Testis (tissue), 3 donors: ENCODE data around the gene YPEL4. TPM values are rescaled to one million over a fixed set of nuclear protein-coding genes. Genes with fewer than 3 reads are reported as not detected.

Experiments
- DNase-seq: peaks from one replicate; pipeline ENCODE4 v3.0.0-alpha.2; 2019
- H3K27ac ChIP-seq, 2 donors: fragments of 200-600 bp; sonication (generic); one replicate each; pipeline ENCODE4 v1.5.1; 2019
- H3K27me3 ChIP-seq: fragments of 200-600 bp; sonication (generic); one replicate; pipeline ENCODE4 v1.5.1; 2019
- H3K36me3 ChIP-seq: fragments of 200-600 bp; sonication (generic); one replicate; pipeline ENCODE4 v1.5.1; 2017; ENCODE audit warnings: low read depth; ENCODE audit errors: missing control alignments
- H3K4me1 ChIP-seq: fragments of 200-600 bp; sonication (generic); one replicate; pipeline ENCODE4 v1.5.1; 2019
- H3K4me3 ChIP-seq, 2 donors: fragments of 200-600 bp; sonication (generic); one replicate each; pipeline ENCODE4 v1.5.1; 2017 to 2019
- H3K9me3 ChIP-seq: fragments of 200-600 bp; sonication (generic); one replicate; pipeline ENCODE4 v1.5.1; 2017
- CTCF ChIP-seq, 3 experiments: fragments of 450-650 bp in 2 of 3; fragments of 200-600 bp in 1 of 3; sonication (generic) in 1 of 3; IDR thresholded peaks; one replicate each; pipeline ENCODE4 v1.5.1; 2016 to 2019; ENCODE audit warnings: antibody characterized with exemption in 3 of 3, mild to moderate bottlenecking in 2 of 3, moderate library complexity in 1 of 3
- POLR2A ChIP-seq: fragments of 450-650 bp; IDR thresholded peaks from one replicate; pipeline ENCODE4 v1.6.1; 2017; ENCODE audit warnings: antibody characterized with exemption, mild to moderate bottlenecking, moderate library complexity
- WGBS, 2 donors: methylation state at CpG; one replicate each; pipeline ENCODE4 v1.1.5; 2018; 5-methylcytosine and 5-hydroxymethylcytosine counted together
- intact Hi-C: fragments of 100-400 bp; cut with DNase I; formaldehyde crosslinking; loops from one replicate; pipeline ENCODE4 v1.15.1; 2023; ENCODE audit warnings: low total_unique reads
- polyA plus RNA-seq: library from polyadenylated mRNA; stranded (reverse); fragments of 350-450 nt; fragmentation: Illumina TruSeq; extraction: RNeasy Lipid Tissue Mini Kit (QIAGEN cat#74804); gene quantifications from one replicate; pipeline ENCODE4 v1.2.3, GENCODE V29; 2014; ENCODE audit warnings: low read depth, low replicate concordance; ENCODE audit not compliant: insufficient read depth
- total RNA-seq, 2 donors: library from RNA; depleted of rRNA; stranded (reverse); fragments of >200 nt; gene quantifications; one replicate each; pipeline ENCODE4 v1.2.3, GENCODE V29; 2016

The YPEL4 gene
- total and polyA plus RNA-seq, 3 donors from 2014 or later: 1.4 to 4.2 (median 3.4) TPM

DNA sequence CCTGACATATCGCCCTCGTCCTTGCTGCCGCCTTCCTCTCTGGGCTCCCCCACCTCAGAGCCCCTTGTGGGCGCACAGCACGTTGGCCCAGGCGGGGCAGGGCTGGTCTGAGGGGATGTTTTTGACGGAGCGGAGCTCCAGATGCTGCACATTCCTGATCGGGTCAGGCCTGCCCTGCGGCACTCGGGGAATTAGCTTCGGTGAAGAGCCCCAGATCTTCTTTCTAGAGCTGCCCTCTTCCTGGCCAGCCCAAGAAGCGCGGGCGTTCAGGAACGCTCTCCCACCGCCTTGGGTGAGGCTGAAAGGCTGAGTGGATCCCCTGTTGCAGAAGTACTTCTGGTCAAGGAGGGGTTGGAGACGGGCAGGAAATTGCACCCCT lies 12.1 kb downstream of the YPEL4 start:
- Histone ChIP-seq H3K27me3 (no peaks in the 10 kb centered on the region), H3K27ac (peak overlapping the region in 1 of 2 donors; percentile 84), H3K36me3 (no peaks in the 10 kb centered on the region), H3K4me3 (peak overlapping the region; percentile 68 to 85), H3K9me3 (no peaks in the 10 kb centered on the region), H3K4me1 (peaks cover 20% of the 10 kb centered on the region)
- intact Hi-C loops: loop anchor here (5.0 kb wide), 1 partner anchor 70 kb away; the partner anchor contains the start of gene UBE2L6
- TF ChIP-seq CTCF (IDR thresholded peaks at IDR 0.05): no peak
- WGBS, 2 donors: 5 to 13% methylated on average over 17 to 18 of the region's 18 CpGs
- DNase-seq: no peak

DNA sequence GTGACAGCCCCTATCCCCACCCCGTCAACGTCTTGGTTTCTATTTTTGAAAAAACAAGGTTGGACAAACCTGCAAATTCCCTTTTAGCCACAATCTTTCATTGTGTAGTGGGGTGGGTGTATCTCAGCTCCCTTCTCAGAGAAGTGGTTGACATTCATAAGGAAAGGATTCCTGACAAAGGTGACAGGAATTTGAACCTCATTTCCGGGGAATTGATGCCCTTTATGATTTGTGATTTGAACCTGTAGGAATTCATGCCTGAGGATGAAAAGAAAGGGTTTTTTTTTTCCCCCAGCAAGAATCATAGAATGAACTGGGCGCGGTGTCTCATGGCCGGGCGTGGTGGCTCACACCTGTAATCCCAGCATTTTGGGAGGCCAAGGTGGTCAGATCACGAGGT lies 14.5 kb downstream of the YPEL4 start:
- Histone ChIP-seq H3K4me3 (no peak overlapping the region), H3K9me3 (no peaks in the 10 kb centered on the region), H3K36me3 (no peaks in the 10 kb centered on the region), H3K27ac (no peak overlapping the region), H3K27me3 (no peaks in the 10 kb centered on the region), H3K4me1 (peaks cover 19% of the 10 kb centered on the region)
- intact Hi-C loops: loop anchor here (5.0 kb wide), 1 partner anchor 68 kb away; the partner anchor contains the start of gene UBE2L6
- no peak for TF ChIP-seq CTCF (IDR thresholded peaks at IDR 0.05)
- TF ChIP-seq POLR2A: no peak
- WGBS, 2 donors: 80 to 83% methylated on average over 8 of the region's 8 CpGs
- DNase-seq: no peak

DNA sequence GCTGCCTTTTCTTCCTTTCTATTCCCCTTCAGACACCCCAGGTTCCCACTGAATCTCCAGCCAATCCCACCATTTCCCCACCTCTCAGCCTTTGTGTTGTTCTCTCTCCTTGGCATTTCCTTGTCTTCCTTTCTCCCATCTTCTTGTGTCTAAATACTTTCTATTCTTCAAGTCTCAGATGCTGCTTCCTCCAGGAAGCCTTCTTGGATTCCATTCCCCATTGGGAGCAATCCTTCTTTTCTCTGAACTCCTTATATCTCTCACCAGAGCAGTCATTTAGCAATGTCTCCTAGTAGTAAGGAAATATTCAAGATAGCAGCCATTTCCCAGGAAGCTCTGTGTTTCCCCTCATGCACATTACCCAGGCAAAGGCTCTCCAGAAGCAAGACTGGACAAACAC lies 15.4 kb downstream of the YPEL4 start:
- intact Hi-C loops: no loop called here
- Histone ChIP-seq H3K27me3 (no peaks in the 10 kb centered on the region), H3K36me3 (no peaks in the 10 kb centered on the region), H3K4me3 (no peak overlapping the region), H3K27ac (no peak overlapping the region), H3K4me1 (peaks cover 10% of the 10 kb centered on the region), H3K9me3 (no peaks in the 10 kb centered on the region)
- TF ChIP-seq CTCF (IDR thresholded peaks at IDR 0.05): no peak
- DNase-seq: no peak

DNA sequence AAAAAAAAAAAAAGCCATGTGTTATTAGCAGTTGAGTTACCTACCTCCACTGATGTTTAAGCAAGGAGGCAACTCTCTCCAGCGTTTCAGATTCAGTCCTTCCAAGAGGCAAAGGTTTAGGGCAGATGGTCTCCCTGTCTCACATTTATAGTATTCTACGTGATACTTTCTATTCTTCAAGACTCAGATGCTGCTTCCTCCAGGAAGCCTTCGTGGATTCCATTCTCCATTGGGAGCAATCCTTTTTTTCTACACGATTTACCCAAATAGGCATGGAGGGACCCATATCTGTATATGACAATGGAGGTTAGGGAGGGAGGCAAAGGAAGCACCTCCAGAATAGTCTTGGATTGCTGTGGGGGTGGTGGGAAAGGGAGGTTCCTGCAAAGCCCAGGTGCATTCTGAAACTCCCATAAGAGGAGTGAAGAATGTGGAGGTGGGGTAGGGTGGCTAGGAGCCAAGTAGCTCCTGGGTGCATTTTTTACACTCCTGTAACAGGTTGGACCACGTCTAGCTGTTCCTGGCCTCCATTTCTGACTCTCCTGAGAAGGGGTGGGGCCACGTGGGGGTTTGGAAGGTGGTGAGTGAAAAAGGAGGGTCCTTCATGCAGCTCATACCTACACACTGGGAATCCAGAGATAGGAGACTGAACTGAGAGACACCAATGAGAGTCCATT lies 16.2 kb downstream of the YPEL4 start:
- 74 to 80% methylated on average over 6 of the region's 6 CpGs for WGBS, 2 donors
- intact Hi-C loops: no loop called here
- Histone ChIP-seq H3K4me3 (no peak overlapping the region), H3K9me3 (no peaks in the 10 kb centered on the region), H3K36me3 (no peaks in the 10 kb centered on the region), H3K27me3 (no peaks in the 10 kb centered on the region), H3K27ac (no peak overlapping the region), H3K4me1 (peaks cover 8% of the 10 kb centered on the region)
- no peak for DNase-seq
- no peak for TF ChIP-seq POLR2A
- no peak for TF ChIP-seq CTCF (IDR thresholded peaks at IDR 0.05)

- TF ChIP-seq POLR2A (no peak), CTCF (IDR thresholded peaks at IDR 0.05) (no peak)
- DNase-seq: no peak
- no peaks in the 10 kb centered on the region for H3K36me3 ChIP-seq
- no peaks in the 10 kb centered on the region for H3K4me1 ChIP-seq
- H3K4me3 ChIP-seq: no peak overlapping the region
- 72 to 77% methylated on average over 5 of the region's 5 CpGs for WGBS, 2 donors
- intact Hi-C loops: no loop called here
- no peak overlapping the region for H3K27ac ChIP-seq
- H3K27me3 ChIP-seq: no peaks in the 10 kb centered on the region
- H3K9me3 ChIP-seq: no peaks in the 10 kb centered on the region
Observed at GRCh38 chr11:57632116-57632515, 17.6 kb downstream of the YPEL4 start.
